Measurements from ENCODE around the gene IGSF11.
"Not testable (repeated sequence)": the region's sequence is repeated elsewhere in the genome, so short reads cannot be mapped to it uniquely, and the experiment has no call there.

Gene IGSF11

DNA sequence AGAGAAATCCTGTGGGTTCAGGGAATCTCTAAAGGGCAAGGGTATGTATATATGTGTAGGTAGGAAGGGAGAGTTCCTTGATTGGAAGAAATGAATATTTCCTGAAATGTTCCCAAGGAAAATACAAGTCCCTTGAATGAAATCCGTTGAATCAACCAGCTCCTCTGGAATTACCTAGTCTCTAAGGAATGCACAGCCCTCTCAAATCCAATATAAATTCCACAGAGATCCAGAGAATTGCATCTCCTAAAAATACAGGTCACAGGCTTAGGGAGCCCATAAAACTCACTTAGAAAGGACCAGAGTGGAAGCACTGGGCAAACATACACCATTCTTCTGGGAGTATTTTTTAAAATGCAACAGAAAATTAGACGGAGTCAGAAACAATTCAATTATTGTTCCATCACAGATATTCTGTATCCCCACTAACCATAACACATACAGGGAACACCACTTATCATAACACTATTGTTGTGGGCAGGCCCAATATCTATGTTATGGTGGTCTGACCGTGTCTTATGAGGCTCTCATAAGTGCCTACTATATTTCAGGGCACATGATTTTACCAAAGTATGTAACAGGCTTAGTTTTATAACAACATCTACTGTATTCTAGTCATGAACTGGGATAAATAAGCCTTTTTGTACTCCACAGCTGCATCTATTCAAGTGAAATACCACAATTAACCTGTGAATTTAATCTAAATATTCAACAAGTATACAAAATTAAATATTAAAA is 43.7 kb downstream of the IGSF11 start:
- DNase-seq (ENCODE audit: low read depth), result no peak

DNA sequence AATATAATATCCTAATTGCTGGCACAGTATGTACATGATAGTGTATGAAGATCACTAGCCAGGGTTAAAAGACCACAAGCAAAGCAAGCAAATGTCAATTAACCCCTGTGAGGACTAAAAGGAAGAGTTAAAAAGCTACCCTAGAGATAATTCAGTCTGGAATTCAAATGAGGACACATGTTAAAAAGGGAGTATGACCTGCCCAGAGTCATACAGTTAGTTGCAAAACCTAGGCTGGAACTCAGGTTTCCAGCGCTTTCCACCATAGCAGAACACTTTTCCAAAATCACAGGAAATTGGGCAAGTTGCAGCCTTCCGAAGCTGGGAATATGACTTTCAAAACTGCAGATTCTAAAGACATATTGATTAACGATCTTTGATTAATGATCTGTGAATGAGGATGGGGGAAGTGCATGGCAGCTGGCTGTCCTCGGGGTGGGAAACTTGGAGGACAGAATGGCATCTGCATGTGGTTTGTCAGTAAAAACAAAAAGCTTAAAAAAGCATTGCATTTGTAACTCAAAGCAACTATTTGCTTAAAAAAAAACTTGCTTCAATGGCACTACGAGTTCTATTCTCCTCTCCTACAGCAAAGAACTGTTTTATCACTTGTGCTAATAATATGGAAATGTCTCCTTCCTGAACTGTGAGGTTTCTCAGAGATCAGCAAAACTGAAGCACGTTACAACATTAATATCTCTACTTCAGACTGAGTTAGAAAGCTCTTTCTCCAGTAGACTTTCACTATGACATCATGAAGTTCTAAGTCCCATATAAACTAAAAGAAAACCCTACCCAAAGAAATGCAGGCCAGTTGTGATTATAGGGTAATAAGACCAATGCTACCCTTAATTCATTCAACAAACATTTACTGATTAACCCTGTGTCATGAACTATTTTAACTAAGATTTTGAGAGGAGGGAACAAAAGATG is 46.2 kb downstream of the IGSF11 start:
- DNase-seq (ENCODE audit: low read depth), result no peak

DNA sequence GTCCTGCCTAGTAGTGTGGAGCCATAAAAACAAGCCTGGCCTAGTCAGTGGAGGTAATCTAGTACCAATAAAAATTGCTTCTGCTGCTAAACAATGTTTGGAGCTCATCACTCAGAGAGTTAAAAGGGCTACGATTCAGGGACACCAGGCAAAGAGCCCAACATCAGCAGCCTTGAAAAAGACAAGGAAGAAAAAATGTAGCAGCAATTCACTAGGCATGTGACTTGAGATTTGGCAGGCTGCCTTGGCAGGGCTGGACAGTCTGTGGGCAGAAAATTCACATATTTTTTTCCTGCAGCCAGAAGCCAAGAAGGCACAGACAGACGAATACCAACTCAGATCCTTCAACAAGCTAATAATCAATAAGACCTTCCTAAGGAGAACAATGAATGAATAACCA is 47.2 kb downstream of the IGSF11 start:
- no peak for DNase-seq (ENCODE audit: low read depth)

DNA sequence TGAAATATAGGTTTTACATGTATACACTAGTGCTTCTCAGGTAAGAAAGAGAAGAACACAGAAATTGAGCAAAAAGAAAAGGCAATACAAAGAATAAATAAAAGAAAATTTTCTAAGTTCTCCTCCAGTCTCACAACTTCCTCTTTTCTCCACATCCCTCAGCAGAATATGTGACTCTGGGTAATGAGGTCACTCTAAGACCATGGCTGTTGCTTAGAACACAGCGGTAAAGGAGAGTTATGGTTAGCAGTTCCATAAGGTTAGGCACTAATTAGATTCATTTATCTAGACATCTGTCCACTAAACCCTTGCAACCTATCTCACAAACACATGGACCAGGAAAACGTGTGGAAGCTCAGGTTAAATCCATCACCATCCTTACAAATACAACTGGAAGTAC is 47.9 kb downstream of the IGSF11 start:
- no peak for DNase-seq (ENCODE audit: low read depth)

DNA sequence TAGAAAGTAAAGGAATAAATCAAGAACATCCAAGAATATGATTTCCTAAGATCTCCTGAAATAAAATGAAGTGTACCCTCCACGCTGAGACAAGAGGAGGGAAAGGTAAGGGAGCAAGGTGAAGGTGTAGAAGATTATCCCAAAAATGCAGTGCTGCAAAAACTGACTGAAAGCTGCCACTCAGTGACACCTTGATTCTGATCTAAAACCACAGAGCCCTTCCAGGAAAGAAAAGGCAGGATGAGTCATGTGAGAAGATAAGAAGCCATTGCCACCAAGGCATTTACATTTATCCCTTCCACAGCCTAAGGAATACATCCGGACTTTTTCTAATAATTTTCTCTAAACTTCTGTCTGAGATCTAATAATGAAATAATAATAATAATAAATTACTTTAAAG is 49.9 kb downstream of the IGSF11 start:
- no peak for DNase-seq (ENCODE audit: low read depth)

DNA sequence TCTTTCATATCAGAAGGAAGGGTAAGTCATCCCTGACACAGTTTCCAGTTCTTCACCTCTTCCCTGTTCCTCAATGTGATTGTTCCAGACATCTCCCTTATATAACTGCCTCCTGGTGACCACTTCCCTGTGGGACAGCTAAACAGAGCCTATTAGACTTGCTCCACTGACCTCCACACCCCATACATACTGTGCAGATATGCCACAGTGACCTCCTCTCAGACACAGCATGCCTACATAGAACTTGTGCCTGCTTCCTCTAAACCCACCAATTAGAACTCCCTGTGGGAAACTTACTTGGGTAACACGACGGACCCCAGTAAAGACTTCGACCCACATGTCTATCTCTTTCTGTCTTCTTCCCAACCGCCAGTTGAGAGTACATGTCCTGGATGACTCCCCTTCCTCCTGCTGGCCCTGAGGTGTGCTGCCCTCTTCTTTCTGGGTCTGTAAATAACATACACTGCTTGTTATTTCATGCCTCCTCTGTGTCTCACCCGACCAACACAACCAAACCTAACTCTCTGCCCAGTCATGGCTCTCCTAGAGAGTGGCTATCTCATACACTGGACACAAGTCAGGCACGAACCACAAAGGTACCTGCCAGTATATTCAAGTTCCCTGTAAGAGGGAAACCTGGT is 53.0 kb downstream of the IGSF11 start:
- DNase-seq (ENCODE audit: low read depth), result no peak

DNA sequence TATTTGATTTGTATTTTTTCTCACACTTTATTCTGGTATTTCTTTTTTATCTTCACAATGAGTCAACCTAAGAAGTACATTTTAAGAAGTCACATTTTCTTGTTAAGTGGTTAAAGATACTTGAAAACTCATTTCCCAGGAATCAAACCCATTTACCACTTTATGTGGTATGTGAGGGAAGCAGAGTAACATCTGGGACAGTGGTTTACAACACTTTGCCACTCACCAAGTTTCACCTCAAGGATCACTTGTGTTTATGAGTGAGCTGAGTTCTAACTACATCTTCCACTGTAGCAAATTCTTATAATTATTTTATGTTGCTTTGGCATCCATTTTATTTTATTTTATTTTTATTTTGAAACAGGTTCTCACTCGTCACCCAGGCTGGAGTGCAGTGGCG is 53.8 kb downstream of the IGSF11 start:
- DNase-seq (ENCODE audit: low read depth), result no peak

DNA sequence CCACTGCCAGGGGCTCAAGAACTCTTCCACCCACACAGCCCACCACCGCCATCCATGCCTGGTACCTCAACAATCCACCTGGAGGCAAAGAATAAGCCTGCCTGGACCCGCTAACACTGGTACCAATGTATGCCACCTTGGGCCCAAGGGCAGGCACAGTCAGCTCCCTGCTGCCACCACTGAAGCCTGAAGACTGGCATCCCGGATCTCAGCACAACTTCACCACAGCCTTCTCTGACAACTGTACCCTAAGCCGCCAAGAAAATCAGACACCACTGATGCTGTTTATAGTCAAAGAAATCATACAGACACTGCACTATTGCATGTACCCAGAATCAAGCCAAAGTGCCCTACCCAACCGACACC is 56.3 kb downstream of the IGSF11 start:
- DNase-seq (ENCODE audit: low read depth), result no peak

DNA sequence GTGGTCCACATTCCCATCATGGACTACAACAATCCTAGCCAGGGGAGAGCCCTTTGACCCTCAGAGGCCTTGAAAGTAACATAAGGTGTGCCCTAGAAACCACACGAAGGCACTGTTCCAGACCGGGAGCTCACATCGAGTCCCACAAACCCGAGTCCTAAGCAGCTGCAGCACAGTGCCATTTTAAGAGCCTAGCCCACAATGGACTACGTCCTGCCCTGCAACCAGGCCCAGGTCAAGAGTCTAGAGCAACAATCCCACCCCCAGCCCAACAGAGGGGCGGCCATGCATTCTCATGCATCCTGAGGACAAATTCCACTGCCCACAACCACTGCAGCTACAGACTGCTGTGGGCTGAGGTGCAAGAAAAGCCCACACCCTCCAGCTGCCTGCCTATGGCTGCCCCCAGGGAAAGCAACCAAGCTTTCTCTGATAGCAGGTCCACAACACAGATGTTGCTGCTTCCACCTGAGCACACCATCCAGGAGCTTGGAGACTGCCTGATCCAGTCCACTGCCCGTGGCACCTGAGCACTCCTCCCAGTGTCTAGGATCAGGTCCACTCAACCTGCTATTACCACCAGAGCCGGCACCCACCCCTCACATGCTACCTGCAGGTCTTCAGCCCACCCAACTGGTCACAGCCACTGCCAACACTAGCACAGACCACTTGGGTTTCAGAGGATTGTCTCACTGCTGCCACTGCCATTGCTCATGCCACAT is 56.8 kb downstream of the IGSF11 start:
- DNase-seq (ENCODE audit: low read depth), result no peak

DNA sequence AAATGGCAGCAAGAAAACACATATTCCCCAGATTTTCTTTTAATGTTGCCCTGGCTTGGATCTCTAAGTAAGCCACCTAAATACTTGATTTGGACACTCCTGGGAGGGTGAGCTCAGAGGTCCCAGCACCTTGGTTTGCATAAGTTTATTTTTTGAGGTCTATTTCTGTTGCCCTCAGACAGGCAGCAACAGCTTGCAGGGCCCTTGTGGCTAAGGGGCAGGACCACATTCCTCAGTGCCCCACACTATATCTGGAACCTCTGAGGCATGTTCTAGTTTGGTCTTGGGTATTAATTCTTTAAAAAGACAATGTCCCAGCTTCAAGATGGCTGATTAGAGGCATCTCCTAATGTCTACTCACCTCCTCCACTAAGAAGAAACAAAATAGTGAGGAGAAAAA is 57.5 kb downstream of the IGSF11 start:
- DNase-seq (ENCODE audit: low read depth), result no peak

DNA sequence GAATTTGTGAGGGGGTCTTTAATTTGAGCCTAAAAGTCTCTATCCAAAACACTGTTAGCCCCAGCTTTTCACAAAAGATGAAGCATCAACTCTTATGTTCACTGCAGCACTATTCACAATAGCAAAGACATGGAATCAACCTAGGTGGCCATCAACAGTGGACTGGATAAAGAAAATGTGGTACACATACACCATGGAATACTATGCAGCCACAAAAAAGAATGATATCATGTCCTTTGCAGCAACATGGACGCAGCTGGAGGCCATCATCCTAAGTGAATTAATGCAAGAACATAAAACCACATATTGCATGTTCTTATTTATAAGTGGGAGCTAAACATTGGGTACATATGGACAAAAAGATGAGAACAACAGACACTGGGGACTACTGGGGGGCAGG is 59.2 kb downstream of the IGSF11 start:
- DNase-seq (ENCODE audit: low read depth), result not testable (repeated sequence)

DNA sequence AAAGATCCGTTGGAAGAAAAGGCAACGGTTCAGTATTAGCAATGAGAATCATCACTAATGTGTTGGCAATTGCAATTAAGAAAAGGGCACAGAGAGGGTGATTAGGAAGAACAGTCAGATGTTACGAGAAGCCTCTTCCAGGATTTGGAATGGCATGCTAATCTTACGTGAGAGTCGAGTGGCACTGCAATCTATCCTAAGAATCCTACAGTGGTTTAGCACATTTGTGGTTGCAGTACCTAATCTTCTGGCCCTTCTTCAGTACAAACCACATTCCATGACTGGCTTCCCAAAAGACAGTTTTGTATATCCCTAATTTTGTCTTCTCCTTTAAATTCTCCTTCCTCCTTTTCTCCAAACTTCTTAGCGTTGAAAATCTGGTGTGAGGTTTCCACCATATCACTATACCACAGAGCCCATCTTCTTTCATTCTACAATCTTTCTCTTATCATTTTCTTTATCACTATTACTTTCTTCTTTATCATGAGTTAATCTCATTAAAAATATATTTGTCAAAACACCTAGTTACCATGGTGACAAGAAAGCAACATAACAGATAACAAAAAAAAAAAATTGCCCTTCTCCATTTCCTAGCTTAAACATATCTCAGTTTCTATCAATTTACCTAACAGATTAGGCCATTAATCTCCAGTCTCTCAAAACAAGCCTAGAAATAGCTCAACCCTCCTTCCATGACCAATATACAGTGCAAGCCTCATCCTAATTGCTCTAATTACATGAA is 60.1 kb downstream of the IGSF11 start:
- DNase-seq (ENCODE audit: low read depth), result no peak

DNA sequence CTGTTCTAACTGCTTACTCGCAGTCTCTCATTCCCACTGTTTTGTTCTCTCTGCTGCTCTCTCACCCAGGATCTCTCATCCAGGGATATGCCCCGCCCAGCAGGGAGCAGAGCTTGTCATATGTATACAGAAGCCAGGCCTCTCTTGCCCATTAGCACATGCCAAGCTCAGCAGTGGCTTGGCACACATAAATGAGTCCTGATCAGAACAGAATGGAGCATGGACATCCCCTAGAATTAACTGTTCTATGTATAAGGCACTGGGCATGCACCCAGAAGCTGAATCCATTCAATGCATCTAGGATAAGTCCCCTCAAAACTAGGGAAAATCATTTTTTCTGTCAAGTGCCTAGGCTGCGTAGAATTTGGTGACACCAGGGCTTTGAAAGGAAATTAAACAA is 61.6 kb downstream of the IGSF11 start:
- DNase-seq (ENCODE audit: low read depth), result no peak

DNA sequence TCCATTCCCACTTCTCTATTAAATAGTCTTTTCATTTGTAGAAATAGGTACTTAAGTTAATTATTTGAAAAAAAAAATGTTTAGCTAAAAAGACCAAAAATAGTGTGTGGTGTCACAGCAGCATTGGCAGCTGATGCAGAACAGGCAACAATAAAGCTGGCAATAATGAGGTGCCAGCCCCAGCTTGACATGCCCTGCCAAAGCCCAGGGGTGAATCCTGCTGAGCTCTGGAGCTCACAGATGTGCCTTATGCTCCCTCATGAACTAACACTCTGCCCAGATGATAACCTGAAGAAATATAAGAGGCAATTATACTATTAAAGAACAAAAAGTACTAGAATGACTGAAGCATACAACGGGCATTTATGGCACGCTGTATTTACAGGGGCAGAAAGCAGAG is 63.8 kb downstream of the IGSF11 start:
- DNase-seq (ENCODE audit: low read depth), result no peak

DNA sequence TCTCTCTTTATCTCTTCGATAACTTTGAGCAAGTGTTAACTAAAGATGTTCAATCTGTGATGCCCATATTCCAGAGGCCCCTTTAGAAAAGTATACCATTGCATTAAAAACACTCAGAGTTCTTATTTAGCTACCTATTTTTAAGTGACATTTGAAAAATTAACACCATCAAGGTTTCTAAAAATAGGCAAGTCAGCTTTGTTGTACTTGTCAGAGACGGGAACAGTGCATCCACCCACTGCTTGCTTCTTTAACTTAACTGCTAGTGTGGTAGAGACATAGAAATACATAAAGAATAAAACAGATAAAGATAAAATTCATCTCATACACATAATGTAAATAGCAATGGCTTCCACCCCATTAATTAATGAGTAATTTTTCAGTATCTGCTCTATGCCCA is 66.0 kb downstream of the IGSF11 start:
- DNase-seq (ENCODE audit: low read depth), result no peak

DNA sequence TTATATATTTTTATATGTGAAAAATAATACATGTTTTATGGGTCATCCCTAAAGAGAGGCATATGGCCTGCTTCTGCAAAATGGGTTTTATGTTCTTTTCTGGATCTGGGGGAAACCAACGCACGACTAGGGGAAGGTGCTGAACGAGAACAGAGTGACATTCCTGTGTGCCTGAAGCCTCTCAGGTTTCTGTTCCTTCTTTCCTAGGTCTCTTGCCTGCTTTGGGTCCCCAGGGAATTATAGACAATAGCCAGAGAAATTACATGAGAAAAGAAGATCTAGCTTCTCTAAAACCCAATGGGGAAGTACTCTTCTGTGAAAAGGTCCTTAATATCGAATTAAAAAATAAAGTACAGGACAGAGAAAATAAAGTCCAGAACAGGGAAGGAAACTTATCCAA is 66.5 kb downstream of the IGSF11 start:
- no peak for DNase-seq (ENCODE audit: low read depth)

DNA sequence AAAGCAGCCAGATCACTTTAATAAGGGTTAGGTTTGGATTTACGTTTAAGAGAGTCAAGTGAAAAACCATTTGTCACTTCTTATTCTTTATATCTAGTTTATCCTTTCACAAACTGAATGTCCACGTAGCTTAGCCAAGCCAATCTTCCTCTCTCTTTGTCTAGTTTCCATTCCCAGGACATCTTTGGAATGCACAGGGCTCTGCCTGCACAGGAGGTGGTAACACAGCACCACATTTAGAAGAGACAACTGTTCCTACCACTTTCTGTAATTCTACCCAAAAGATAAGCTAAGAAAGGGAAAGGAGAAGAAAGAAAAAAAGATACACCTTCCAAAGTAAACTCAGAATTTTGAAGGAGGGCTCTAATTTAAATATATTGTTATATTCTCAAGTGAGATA is 67.9 kb downstream of the IGSF11 start:
- no peak for DNase-seq (ENCODE audit: low read depth)

DNA sequence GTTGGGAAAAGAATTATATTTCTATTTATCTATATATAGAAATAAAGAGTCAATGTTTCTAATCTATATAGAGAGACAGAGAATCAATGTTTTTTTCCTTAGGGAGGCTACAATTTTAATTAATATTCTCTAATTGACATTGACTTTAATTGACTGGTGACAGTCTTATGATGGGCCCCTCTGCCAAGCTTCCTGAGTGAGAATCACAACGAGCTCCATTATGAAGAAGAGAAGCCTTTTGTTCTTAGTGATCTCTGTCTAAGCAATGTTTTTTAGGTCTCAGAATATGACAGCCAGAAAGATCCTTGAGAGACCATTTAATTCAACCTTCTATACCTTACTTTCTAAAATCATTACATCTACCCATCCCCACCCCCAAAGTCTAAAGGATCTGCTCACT is 70.9 kb downstream of the IGSF11 start:
- DNase-seq (ENCODE audit: low read depth), result no peak

DNA sequence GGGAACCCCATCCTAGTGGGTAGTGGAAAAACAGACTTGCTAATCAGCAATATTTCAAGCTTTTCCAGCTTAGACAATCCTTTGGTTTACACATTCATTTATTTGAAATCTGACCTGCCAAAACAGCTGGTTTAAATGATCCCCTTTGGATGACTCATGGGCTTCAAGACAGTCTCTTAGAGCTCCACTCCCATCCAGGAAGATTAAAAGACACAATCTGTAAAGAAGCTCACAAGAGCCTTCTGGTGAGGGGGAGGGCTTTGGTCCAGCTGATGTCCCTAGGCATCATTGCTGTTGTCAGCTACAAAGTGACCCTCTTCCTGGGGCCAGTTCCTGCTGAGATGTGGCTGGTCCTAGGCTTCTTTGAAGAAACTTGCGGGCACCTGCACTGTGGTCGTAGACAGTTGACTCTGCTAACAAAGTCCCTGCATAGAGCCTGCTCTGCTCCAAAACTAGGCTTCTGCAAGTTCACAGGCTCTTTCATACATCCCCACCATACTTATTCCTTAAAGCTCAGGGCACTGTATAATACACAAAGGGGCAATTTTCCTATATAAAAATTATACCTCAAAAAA is 73.7 kb downstream of the IGSF11 start:
- no peak for DNase-seq (ENCODE audit: low read depth)

DNA sequence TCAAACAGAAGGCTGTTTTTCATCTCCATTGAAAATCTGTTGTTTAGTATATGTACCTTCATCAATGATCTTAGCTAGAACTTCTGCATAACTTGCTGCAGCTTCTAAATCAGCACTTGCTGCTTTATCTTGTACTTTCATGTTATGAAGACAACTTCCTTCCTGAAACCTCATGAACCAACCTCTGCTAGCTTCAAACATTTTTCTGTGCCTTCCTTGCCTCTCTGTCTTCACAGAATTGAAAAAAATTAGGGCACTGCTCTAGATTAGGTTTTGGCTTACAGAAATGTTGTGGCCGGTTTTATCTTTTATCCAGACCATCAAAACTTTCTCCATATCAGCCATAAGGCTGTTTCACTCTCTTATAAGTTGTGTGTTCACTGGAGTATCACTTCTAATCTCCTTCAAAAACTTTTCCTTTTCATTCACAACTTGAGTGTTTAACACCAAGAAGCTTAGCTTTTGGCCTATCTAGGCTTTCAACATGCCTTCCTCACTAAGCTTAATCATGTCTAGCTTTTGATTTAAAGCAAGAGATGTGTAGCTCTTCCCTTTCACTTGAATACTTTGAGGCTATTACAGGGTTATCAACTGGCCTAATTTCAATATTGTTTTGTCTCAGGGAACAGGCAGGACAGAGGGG is 78.6 kb downstream of the IGSF11 start:
- DNase-seq (ENCODE audit: low read depth), result no peak

DNA sequence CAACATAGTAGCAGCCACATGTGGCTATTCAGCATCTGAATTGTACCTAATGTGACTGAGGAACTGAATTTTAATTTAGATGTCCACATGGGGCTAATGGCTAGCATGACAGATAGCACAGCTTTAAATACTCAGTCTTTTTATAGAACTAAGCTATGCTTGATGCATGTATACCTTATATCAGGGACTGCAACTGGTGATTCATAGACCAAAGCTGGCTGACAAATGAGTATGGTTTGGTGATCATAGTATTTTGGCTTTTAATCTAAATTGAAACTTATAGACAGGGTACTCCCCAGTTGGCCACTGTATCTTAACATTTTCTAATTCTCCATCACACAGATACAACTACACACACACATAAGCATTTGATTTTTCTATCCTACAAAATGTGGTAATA is 83.6 kb downstream of the IGSF11 start:
- no peak for DNase-seq (ENCODE audit: low read depth)

Data from activated gamma-delta T cell treated with anti-CD3 and anti-CD28 coated beads, Interleukin-2, amount 50 U/mL, for 16 hours (primary cell).